OCI-LY1 (cell line): ENCODE data around the gene MED15.

Source experiments
- CTCF ChIP-seq: fragments of 200-600 bp; sonication (generic), shearing (Covaris generic); IDR thresholded peaks from 2 replicates; pipeline ENCODE4 v1.5.1; 2017; ENCODE audit warnings: mild to moderate bottlenecking, antibody characterized with exemption, low read length, moderate library complexity, mixed read lengths
- EZH2 ChIP-seq: fragments of 200-600 bp; sonication (generic), shearing (Covaris generic); IDR thresholded peaks from 2 replicates; pipeline ENCODE4 v1.8.0; 2017; ENCODE audit warnings: borderline replicate concordance, mixed run types, mild to moderate bottlenecking, antibody characterized with exemption, low read length, moderate library complexity, mixed read lengths

- TF ChIP-seq CTCF (no peak), EZH2 (no peak)
Measured at GRCh38 chr22:20550057-20550817, 42.8 kb downstream of the MED15 start.
